GM21515 (cell line): ENCODE measurements around the gene TP53AIP1.

ENCODE experiments used
- ATAC-seq: cut with Tn5 transposase; IDR thresholded peaks from one replicate; pipeline ENCODE4 v1.9.1; 2021; ENCODE audit not compliant: unreplicated experiment

TP53AIP1 gene

GRCh38 chr11:128907585-128907984 lies 35.1 kb downstream of the TP53AIP1 start:
- no peak for ATAC-seq

- no peak for ATAC-seq
Measured at GRCh38 chr11:128906185-128907050, 36.3 kb downstream of the TP53AIP1 start.

DNA sequence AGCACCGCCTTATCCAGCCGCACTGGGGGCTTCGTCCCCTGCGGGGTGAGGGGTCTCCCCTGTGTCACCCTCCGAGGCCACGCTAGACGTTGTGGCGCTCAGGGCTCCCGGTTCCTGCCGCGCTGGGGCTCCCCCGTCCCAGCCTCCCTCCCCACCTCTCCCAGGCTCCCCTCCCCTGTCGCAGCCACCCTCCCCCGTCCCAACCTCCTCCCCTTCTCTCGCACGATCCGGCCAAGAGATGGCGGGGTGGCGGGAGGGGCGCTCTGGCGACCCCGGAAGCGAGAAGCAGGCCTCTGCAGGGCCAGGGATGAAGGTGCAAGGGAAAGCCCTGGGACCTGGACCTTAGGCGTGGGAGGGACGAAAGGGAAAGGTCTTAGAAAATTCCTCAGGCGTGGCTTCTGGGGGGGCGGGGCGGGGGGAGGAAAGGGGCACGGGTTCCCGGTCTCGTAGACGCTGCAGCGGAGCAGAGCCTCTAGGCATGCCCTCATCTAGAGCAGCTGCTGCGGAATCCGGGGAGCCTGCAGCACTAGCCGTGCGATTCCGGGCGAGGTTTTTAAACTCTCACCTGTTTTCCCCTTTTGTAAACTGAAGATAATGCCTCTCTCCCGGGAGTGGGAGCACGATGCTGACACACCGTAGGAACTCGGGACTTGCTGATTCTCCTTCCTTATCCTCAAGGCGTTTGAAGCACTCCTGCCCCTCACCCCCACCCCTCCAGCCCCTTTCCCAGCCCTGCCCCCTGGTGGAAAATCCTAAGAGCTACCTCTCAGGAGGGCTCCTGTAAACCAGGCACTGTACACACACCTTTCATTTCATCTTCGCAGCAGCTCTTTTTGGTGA lies 37.1 kb downstream of the TP53AIP1 start:
- peak; percentile 51 for ATAC-seq

GRCh38 chr11:128904656-128905344 lies 37.9 kb downstream of the TP53AIP1 start:
- ATAC-seq: peak; percentile 28

- ATAC-seq: no peak
Measured at GRCh38 chr11:128904303-128904655, 38.4 kb downstream of the TP53AIP1 start.

DNA sequence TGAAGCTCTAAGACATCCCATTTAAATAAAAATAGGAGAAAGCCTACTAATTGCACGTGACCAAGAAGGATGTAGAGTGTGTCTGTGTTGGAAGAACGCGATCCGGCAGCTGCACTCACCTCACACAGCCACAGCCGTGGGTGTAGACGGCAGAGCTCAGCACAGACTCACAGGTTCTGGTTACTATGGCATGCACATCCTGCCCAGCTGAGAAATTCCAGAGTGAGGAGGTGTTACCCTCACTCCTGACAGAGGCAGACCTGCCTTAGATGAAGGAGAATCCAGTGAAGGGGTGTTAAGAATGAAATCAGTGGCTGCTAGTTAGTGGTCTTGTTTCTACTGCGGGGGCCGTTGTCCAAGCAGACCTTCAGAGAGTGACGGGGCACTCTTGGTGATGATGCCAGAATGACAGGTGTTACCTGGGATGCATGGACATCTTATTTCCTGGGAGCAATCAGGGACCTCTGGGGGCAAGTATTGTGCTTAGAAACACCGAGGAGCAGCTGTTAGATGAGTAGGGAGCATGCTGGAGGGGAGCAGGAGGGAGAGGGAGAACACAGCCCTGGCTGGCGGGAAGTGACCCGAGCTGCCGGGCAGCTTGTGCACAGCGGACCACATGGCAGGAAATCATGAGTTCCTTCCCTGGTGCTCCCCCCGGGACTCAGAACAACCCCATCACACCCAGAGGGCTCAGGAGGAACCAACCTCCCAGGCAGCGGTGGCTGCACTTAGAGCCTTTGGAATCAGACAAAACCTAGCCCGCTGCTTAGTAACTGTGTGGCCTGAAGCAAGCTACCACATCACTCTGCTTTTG lies 39.2 kb downstream of the TP53AIP1 start:
- no peak for ATAC-seq

- no peak for ATAC-seq
Measured at GRCh38 chr11:128902515-128903066, 40.1 kb downstream of the TP53AIP1 start.

- no peak for ATAC-seq
Measured at GRCh38 chr11:128901653-128902514, 40.8 kb downstream of the TP53AIP1 start.

DNA sequence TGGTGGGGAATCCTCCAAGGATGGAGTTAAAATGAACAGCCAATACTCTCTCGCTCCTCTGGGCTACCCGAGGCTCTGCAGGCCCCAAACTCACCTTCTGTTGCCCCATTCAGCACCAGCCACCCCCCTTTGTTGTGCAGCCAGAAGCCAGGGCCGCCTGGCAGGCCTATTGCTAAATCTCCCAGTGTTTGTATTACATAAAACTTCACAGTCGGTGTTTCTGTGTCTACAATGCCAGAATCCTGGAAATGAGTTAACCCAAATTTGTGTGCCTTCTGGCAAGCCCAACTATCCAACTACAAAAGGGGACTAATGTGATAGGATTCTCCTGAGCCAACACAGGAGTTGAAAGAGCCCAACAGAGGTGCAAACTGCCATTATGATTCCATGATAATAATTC lies 42.2 kb downstream of the TP53AIP1 start:
- no peak for ATAC-seq

- no peak for ATAC-seq
Measured at GRCh38 chr11:128898580-128899344, 43.9 kb downstream of the TP53AIP1 start.

DNA sequence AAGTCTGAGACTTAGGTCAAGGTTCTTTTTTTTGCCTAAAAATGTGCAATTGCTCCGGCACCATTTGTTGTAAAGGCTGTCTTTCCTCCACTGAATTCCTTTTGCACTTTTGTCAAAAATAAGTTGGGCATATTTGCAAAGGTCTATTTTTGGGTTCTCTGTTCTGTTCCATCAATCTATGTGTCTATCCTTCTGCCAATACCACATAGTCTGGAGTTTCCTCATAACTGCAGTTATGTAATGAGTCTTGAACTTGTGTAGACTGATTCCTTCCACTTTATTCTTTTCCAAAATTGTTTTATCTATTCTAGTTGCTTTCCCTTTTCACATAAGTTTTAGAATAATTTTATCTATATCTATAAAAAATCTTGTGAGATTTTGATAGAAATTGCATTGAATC lies 44.8 kb downstream of the TP53AIP1 start:
- no peak for ATAC-seq

DNA sequence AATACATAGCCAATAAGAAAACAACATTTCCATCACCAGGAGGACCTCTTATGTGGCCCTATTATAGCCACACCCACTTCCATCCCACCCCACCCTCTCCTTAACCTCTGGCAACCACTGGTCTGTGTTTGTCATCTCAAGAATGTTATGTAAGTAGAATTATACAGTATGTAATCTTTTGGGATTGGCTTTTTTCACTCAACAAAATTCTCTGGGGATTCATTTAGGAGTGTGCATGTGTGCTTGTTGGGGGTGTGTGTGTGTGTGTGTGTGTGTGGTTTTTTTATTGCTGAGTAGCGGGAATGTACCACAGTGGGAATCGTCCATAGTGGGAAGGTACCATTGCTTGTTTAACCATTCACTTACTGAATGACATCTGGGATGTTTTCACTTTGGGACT lies 46.3 kb downstream of the TP53AIP1 start:
- no peak for ATAC-seq

DNA sequence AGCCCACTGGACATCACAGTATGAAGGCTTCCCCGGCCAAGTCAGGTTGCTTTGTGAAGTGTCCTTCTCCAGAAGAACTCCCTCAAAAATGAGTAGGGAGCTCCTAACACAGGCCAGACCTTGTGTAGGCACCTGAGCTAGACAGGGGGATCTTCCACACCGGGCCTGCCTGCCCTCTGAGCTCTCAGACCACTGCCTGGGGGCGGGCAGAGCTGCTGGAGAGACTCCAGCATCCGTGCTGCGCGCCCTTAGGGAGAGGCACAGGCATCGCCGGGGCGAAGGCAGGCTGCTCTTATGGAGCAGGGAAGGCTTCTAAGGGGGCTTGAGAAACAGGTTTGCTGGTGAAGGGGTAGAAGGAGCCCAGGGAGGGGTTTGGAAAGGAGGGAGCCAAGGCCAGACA lies 47.1 kb downstream of the TP53AIP1 start:
- no peak for ATAC-seq

- no peak for ATAC-seq
Measured at GRCh38 chr11:128894685-128895084, 48.0 kb downstream of the TP53AIP1 start.

GRCh38 chr11:128894286-128894681 lies 48.4 kb downstream of the TP53AIP1 start:
- no peak for ATAC-seq

- ATAC-seq: peak; percentile 82
Measured at GRCh38 chr11:128893578-128894285, 48.9 kb downstream of the TP53AIP1 start.

DNA sequence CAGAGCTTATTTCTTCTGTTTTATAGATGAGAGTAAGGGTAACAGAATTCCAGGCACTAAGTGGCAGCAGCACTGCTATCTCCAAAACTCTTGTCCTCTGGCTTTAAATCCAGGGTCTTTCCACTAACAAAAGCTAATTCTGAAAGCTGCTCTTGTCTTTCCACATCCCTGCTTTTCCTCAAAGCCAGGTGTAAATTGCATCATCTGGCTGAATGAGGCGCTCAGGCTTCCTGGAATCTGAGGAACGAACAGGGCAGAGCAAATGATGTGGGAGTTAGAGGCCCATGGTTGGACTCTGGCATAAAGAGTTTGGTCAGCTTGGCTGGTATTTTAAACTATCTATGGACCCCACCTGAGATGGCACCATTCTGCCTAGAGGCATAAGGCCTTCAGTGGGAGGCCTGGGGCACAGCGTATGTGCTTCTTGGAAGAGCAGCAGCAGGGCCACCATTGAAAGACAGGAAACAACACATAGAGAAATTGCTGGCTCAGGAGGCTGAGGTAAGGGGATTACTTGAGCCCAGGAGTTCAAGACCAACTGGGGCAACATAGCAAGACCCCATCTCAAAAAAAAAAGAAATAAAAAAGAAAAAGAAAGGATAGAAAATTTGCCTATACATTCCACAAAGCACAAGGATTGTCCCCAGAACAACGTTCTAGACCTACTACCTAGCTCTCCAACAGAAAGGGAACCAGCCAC lies 49.7 kb downstream of the TP53AIP1 start:
- no peak for ATAC-seq
